HG03103 (cell line): ENCODE results near the gene ZNF534.
"Not testable (repeated sequence)": the region's sequence is repeated elsewhere in the genome, so short reads cannot be mapped to it uniquely, and the experiment has no call there.

ENCODE experiments used
- ATAC-seq: cut with Tn5 transposase; IDR thresholded peaks from one replicate; pipeline ENCODE4 v1.9.1; 2021; ENCODE audit warnings: low read depth; ENCODE audit not compliant: unreplicated experiment

Gene ZNF534

DNA sequence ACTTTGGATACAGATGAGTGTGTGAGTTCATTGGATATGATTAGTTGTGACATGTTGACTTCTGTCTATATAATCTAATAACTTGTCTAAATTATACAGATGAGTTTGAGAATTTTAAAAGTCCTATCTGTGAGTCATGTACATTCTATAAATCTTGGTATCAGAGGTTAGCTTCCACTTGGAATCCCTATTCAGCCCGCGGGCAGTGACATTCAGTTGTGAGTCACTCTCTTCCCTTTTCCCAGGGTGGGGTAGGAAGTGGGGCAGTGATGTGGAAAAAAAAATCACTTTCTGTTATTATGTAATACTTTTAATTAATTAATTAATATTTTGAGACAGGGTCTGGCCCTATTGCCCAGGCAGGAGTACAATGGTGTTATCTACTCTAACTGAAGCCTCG lies 65.6 kb downstream of the ZNF534 start:
- ATAC-seq = no peak

DNA sequence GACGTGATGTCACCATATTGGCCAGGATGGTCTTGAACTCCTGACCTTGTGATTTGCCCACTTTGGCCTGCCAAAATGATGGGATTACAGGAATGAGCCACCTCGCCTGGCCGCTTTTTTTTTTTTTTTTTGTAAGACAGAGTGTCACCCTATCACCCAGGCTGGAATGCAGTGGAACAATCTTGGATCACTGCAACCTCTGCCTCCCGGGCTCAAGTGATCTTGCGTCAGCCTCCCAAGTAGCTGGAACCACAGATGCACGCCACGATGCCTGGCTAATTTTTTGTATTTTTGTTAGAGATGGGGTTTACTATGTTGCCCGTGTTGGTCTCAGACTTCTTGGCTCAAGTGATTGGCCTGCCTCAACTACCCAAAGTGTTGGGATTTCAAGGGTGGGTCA lies 69.6 kb downstream of the ZNF534 start:
- no peak for ATAC-seq

DNA sequence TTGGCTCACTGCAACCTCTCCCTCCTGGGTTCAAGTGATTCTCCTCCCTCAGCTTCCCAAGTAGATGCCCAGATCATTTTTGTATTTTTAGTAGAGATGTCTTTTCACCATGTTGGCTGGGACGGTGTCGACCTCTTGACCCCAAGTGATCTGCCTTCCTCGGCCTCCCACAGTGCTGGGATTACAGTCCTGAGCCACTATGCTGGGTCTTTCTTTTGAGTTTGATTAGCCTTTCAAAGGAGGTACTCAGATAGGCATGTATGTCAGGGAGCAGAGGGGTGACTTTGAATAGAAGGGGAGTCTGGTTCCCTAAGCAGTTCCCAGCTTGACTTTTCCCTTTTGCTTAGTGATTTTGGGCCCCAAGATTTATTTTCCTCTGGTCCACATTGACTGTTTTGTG lies 71.5 kb downstream of the ZNF534 start:
- ATAC-seq = not testable (repeated sequence)

DNA sequence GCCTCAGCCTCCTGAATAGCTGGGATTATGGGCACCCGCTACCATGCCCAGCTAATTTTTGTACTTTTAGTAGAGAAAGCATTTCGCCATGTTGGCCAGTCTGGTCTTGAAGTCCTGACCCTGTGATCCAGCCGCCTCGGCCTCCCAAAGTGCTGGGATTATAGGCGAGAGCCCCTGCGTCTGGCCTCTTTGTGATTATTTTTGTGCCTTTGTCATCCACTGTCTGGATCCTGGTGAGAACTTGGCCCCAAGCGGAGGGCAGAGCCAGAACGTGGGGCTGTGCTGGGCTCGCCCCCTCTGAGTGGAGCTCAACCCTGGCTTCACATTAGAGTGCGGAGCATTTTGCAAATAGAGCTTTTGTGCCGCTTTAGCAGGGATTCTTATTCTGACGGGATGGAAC lies 72.0 kb downstream of the ZNF534 start:
- ATAC-seq = not testable (repeated sequence)
